Vagina (tissue), 2 donors: ENCODE results near the gene AMIGO1. TPM values are rescaled to one million over a fixed set of nuclear protein-coding genes. Genes with fewer than 3 reads are reported as not detected.

Source experiments
- DNase-seq, 2 donors: peaks; one replicate each; pipeline ENCODE4 v3.0.0-alpha.2; 2017; ENCODE audit errors: extremely low spot score in 2 of 2
- H3K27ac ChIP-seq: fragments of 200-600 bp; sonication (generic); one replicate; pipeline ENCODE4 v1.5.1; 2019
- H3K27me3 ChIP-seq: fragments of 200-600 bp; sonication (generic); one replicate; pipeline ENCODE4 v1.5.1; 2019
- H3K36me3 ChIP-seq, 2 donors: fragments of 200-600 bp; sonication (generic); one replicate each; pipeline ENCODE4 v1.5.1; 2017 to 2019
- H3K4me1 ChIP-seq: fragments of 200-600 bp; sonication (generic); one replicate; pipeline ENCODE4 v1.5.1; 2019
- H3K4me3 ChIP-seq, 2 donors: fragments of 200-600 bp; sonication (generic); 1 replicate in 1 of 2; 2 replicates in 1 of 2; pipeline ENCODE4 v1.5.1; 2016 to 2019
- H3K9me3 ChIP-seq: fragments of 200-600 bp; sonication (generic); one replicate; pipeline ENCODE4 v1.5.1; 2019
- POLR2A ChIP-seq, 2 donors: fragments of 450-650 bp; IDR thresholded peaks; one replicate each; pipeline ENCODE4 v1.6.1; 2017; ENCODE audit warnings: antibody characterized with exemption in 2 of 2, mild to moderate bottlenecking in 2 of 2, moderate library complexity in 2 of 2
- POLR2AphosphoS5 ChIP-seq, 2 donors: sonication (generic); formaldehyde crosslinking; IDR thresholded peaks; one replicate each; pipeline ENCODE4 v1.9.0; 2017; ENCODE audit warnings: antibody characterized with exemption in 2 of 2, mild to moderate bottlenecking in 2 of 2, low read depth in 1 of 2; ENCODE audit not compliant: insufficient read depth in 1 of 2
- intact Hi-C: fragments of 100-400 bp; cut with DNase I; formaldehyde crosslinking; loops from one replicate; pipeline ENCODE4 v1.15.1; 2023
- total RNA-seq: library from RNA; depleted of rRNA; stranded (reverse); fragments of >200 nt; gene quantifications from one replicate; pipeline ENCODE4 v1.2.3, GENCODE V29; 2016
- TF ChIP-seq, protein P1 (sequence below), 3 experiments: fragments of 450-650 bp in 2 of 3; fragments of 200-600 bp in 1 of 3; sonication (generic) in 1 of 3; IDR thresholded peaks; one replicate each; pipeline ENCODE4 v1.5.1; 2017 to 2019; ENCODE audit warnings: antibody characterized with exemption in 3 of 3, mild to moderate bottlenecking in 2 of 3, moderate library complexity in 2 of 3

The AMIGO1 gene
- total RNA-seq, 1 donor from 2014 or later = 6.4 TPM

DNA sequence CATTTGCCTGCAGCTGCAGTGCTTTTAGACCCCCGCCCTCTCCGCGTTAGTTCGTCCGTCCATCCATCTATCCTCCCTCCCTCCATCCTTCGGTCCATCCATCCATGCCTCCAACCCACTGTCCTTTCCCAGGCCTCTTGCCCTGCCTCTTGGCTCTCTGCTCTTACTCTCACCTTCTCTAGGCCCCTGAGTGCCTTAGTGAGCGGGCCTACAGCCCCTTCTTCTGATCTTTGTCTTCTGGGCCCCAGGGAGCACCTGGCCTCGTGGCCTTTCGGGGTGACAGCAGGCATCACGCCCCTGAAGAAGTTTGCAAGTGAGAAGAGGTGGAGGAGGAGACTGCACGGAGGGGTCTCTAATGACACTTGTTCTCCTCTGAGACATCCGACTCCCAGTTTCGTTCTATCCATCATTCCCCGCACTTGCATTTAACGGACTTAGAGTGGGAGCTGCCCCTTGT is 25.0 kb downstream of the AMIGO1 start:
- TF ChIP-seq POLR2AphosphoS5 (IDR thresholded peaks at IDR 0.05; ENCODE audit: insufficient read depth in 1 of 2, low read depth in 1 of 2) = no peak
- TF ChIP-seq, protein P1, sequence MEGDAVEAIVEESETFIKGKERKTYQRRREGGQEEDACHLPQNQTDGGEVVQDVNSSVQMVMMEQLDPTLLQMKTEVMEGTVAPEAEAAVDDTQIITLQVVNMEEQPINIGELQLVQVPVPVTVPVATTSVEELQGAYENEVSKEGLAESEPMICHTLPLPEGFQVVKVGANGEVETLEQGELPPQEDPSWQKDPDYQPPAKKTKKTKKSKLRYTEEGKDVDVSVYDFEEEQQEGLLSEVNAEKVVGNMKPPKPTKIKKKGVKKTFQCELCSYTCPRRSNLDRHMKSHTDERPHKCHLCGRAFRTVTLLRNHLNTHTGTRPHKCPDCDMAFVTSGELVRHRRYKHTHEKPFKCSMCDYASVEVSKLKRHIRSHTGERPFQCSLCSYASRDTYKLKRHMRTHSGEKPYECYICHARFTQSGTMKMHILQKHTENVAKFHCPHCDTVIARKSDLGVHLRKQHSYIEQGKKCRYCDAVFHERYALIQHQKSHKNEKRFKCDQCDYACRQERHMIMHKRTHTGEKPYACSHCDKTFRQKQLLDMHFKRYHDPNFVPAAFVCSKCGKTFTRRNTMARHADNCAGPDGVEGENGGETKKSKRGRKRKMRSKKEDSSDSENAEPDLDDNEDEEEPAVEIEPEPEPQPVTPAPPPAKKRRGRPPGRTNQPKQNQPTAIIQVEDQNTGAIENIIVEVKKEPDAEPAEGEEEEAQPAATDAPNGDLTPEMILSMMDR (IDR thresholded peaks at IDR 0.05) = no peak
- TF ChIP-seq POLR2A (IDR thresholded peaks at IDR 0.05) = no peak
- DNase-seq = no peak
- Histone ChIP-seq H3K27ac (peak overlapping the region; percentile 97), H3K9me3 (no peaks in the 10 kb centered on the region), H3K27me3 (no peaks in the 10 kb centered on the region), H3K4me1 (peaks cover 19% of the 10 kb centered on the region), H3K36me3 (no peaks in the 10 kb centered on the region), H3K4me3 (peak overlapping the region; percentile 66 to 72)
- intact Hi-C loops = no loop called here

- H3K9me3 ChIP-seq = no peaks in the 10 kb centered on the region
- intact Hi-C loops = no loop called here
- H3K36me3 ChIP-seq = no peaks in the 10 kb centered on the region
- H3K27ac ChIP-seq = peak within 1 kb of the TSS; percentile 97
- peak in 1 of 2 donors; percentile 95 for DNase-seq
- H3K4me1 ChIP-seq = peaks cover 19% of the 10 kb centered on the region
- peak within 1 kb of the TSS; percentile 66 to 72 for H3K4me3 ChIP-seq
- H3K27me3 ChIP-seq = no peaks in the 10 kb centered on the region
- TF ChIP-seq POLR2AphosphoS5 (IDR thresholded peaks at IDR 0.05; ENCODE audit: insufficient read depth in 1 of 2, low read depth in 1 of 2) (peak in 1 of 2 donors; percentile 67), POLR2A (IDR thresholded peaks at IDR 0.05) (no peak)
These were observed 25.6 kb downstream of the AMIGO1 start, which contains the start of gene ATXN7L2 for GRCh38 chr1:109483672-109484518. TSS of gene ATXN7L2 (plus strand) at chr1:109483905. CDS start at chr1:109483954, 49 bp downstream.

DNA sequence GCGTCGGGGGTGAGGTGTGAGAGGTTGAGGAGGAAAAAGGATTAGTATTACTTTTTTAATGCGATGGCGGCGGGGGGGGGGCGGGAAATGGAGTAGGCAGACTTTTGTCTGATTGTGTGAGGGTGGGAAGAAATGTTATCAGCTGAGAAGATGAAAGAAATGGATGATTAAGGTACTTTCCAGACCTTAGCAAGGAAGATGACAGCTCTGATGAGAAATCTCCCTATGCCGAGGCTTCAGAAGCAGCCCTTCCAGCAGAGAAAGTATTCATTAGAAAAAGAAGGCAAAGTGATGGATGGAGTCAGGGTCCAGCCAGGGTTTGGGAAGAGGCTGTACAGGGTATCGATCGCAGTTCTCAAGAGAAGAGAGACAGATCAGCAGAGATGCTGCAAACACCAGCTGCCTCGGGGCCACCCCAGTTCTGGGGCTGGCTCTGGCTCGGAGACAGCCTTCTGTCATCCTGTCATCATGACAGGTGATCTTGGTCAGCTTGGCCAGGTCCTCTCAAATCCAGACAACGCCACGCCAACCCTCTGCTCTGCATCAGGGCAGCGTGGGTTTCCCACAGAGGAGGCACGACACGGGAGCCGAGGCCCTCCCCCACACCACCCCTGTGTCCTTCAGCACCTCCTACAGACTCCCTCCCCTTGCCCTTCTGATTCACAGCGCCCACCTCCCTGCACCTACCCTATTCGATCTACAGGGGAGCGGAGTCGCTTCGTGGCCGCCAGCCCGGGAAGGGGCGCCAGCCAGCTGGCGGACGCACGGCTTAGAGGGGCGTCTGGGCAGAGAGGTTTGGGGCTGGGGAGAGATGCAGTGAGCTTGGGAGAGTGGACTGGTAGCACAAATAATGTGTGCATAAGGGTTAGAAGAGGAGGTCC is 26.5 kb downstream of the AMIGO1 start:
- H3K4me1 ChIP-seq = peaks cover 19% of the 10 kb centered on the region
- H3K27me3 ChIP-seq = no peaks in the 10 kb centered on the region
- intact Hi-C loops = no loop called here
- peak overlapping the region; percentile 66 to 72 for H3K4me3 ChIP-seq
- no peaks in the 10 kb centered on the region for H3K36me3 ChIP-seq
- no peak for DNase-seq
- TF ChIP-seq, protein P1 (IDR thresholded peaks at IDR 0.05) = no peak
- TF ChIP-seq POLR2A (IDR thresholded peaks at IDR 0.05) = no peak
- TF ChIP-seq POLR2AphosphoS5 (IDR thresholded peaks at IDR 0.05; ENCODE audit: insufficient read depth in 1 of 2, low read depth in 1 of 2) = no peak
- no peaks in the 10 kb centered on the region for H3K9me3 ChIP-seq
- peak overlapping the region; percentile 70 for H3K27ac ChIP-seq

DNA sequence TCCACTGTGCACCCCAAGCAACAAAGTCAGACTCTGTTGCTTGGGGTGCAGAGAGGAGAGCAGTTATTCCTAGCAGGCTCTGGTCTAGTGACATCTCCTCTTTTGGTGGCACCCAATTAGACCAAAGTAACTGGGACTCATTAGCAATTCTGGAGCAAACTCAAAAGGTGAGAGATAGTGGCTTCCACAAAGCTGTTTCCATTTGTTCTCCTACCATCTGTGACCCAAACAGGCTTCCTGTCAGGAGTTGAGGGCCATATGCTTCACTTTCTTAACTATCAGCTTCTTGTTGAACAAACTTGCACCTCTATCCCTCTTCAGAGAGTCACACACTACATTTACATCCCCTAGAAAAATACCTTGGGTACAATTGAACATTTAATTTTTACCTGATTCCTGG is 27.3 kb downstream of the AMIGO1 start:
- no peak for DNase-seq
- TF ChIP-seq POLR2A (IDR thresholded peaks at IDR 0.05) (no peak), POLR2AphosphoS5 (IDR thresholded peaks at IDR 0.05; ENCODE audit: insufficient read depth in 1 of 2, low read depth in 1 of 2) (no peak)
- TF ChIP-seq, protein P1 (IDR thresholded peaks at IDR 0.05) = no peak
- no peak overlapping the region for H3K4me3 ChIP-seq
- H3K36me3 ChIP-seq = no peaks in the 10 kb centered on the region
- no peaks in the 10 kb centered on the region for H3K9me3 ChIP-seq
- peaks cover 19% of the 10 kb centered on the region for H3K4me1 ChIP-seq
- H3K27ac ChIP-seq = no peak overlapping the region
- no peaks in the 10 kb centered on the region for H3K27me3 ChIP-seq
- intact Hi-C loops = no loop called here

- no peak for DNase-seq
- no peak overlapping the region for H3K27ac ChIP-seq
- H3K4me3 ChIP-seq = no peak overlapping the region
- H3K4me1 ChIP-seq = peaks cover 19% of the 10 kb centered on the region
- no peaks in the 10 kb centered on the region for H3K36me3 ChIP-seq
- TF ChIP-seq POLR2A (IDR thresholded peaks at IDR 0.05) = no peak
- TF ChIP-seq POLR2AphosphoS5 (IDR thresholded peaks at IDR 0.05; ENCODE audit: insufficient read depth in 1 of 2, low read depth in 1 of 2) = no peak
- TF ChIP-seq, protein P1 (IDR thresholded peaks at IDR 0.05) = no peak
- H3K9me3 ChIP-seq = no peaks in the 10 kb centered on the region
- intact Hi-C loops = no loop called here
- H3K27me3 ChIP-seq = no peaks in the 10 kb centered on the region
These were observed 27.9 kb downstream of the AMIGO1 start for GRCh38 chr1:109481646-109482045.
